ENCODE results near the gene FAM136A. TPM values are rescaled to one million over a fixed set of nuclear protein-coding genes. Genes with fewer than 3 reads are reported as not detected.

Gene FAM136A
- total RNA-seq, 4 donors from 2014 or later = 26.9 to 51.1 (median 39.9) TPM

- Histone ChIP-seq H3K27ac (no peak overlapping the region), H3K4me3 (no peak overlapping the region), H3K36me3 (peaks cover 0 to 17% (median 0%) of the 10 kb centered on the region in 3 donors), H3K4me1 (peaks cover 7 to 33% (median 20%) of the 10 kb centered on the region in 3 donors), H3K9me3 (no peaks in the 10 kb centered on the region), H3K27me3 (no peaks in the 10 kb centered on the region)
- TF ChIP-seq POLR2A (IDR thresholded peaks at IDR 0.05) = no peak
- TF ChIP-seq, protein P1, sequence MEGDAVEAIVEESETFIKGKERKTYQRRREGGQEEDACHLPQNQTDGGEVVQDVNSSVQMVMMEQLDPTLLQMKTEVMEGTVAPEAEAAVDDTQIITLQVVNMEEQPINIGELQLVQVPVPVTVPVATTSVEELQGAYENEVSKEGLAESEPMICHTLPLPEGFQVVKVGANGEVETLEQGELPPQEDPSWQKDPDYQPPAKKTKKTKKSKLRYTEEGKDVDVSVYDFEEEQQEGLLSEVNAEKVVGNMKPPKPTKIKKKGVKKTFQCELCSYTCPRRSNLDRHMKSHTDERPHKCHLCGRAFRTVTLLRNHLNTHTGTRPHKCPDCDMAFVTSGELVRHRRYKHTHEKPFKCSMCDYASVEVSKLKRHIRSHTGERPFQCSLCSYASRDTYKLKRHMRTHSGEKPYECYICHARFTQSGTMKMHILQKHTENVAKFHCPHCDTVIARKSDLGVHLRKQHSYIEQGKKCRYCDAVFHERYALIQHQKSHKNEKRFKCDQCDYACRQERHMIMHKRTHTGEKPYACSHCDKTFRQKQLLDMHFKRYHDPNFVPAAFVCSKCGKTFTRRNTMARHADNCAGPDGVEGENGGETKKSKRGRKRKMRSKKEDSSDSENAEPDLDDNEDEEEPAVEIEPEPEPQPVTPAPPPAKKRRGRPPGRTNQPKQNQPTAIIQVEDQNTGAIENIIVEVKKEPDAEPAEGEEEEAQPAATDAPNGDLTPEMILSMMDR (IDR thresholded peaks at IDR 0.05) = no peak
- DNase-seq = no peak
- intact Hi-C loops (cut with DNase I) = no loop called here
- 93% methylated on average over 8 of the region's 8 CpGs for WGBS, 2 donors
Measured at GRCh38 chr2:70255637-70256314, 46.1 kb downstream of the FAM136A start.

DNA sequence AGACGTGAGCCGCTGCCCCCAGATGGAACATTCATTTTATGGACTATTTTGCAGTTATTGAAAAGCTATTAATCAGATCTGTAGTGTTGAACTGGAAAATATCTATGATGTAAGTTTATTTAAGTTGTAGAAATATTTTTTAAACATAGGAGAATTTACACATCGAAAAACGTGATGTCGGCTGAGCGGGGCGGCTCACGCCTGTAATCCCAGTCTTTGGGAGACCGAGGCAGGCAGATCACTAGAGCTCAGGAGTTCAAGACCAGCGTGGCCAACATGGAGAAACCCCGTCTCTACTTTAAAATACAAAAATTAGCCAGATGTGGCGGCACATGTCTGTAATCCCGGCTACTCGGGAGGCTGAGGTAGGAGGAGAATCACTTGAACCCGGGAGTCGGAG lies 51.4 kb downstream of the FAM136A start:
- no peak for DNase-seq
- no peak for TF ChIP-seq POLR2A (IDR thresholded peaks at IDR 0.05)
- TF ChIP-seq, protein P1 (IDR thresholded peaks at IDR 0.05) = no peak
- peaks cover 7 to 24% (median 13%) of the 10 kb centered on the region in 3 donors for H3K4me1 ChIP-seq
- no peak overlapping the region for H3K27ac ChIP-seq
- intact Hi-C loops (cut with DNase I) = no loop called here
- H3K36me3 ChIP-seq = no peaks in the 10 kb centered on the region
- 66 to 83% methylated on average over 16 of the region's 16 CpGs for WGBS, 2 donors
- H3K4me3 ChIP-seq = no peak overlapping the region
- no peaks in the 10 kb centered on the region for H3K9me3 ChIP-seq
- H3K27me3 ChIP-seq = no peaks in the 10 kb centered on the region

- intact Hi-C loops (cut with DNase I) = no loop called here
- Histone ChIP-seq H3K27me3 (no peaks in the 10 kb centered on the region), H3K27ac (peak within 1 kb of the TSS; percentile 90 to 98 (median 98)), H3K36me3 (no peaks in the 10 kb centered on the region), H3K9me3 (no peaks in the 10 kb centered on the region), H3K4me3 (peak within 1 kb of the TSS; percentile 41 to 93 (median 80)), H3K4me1 (peaks cover 7 to 45% (median 13%) of the 10 kb centered on the region in 3 donors)
- TF ChIP-seq, protein P1 (IDR thresholded peaks at IDR 0.05) = peak in 1 of 6 experiments; percentile 22
- peak in 3 of 4 donors; percentile 61 to 85 (median 69) for TF ChIP-seq POLR2A (IDR thresholded peaks at IDR 0.05)
- WGBS, 2 donors = 0 to 2% methylated on average over 28 to 34 of the region's 47 CpGs
- peak; percentile 85 for DNase-seq
Measured at GRCh38 chr2:70248181-70248847, 53.6 kb downstream of the FAM136A start, which contains the start of gene TIA1. TSS of gene TIA1 (minus strand) at chr2:70248628. CDS start at chr2:70248430, 198 bp downstream.

DNA sequence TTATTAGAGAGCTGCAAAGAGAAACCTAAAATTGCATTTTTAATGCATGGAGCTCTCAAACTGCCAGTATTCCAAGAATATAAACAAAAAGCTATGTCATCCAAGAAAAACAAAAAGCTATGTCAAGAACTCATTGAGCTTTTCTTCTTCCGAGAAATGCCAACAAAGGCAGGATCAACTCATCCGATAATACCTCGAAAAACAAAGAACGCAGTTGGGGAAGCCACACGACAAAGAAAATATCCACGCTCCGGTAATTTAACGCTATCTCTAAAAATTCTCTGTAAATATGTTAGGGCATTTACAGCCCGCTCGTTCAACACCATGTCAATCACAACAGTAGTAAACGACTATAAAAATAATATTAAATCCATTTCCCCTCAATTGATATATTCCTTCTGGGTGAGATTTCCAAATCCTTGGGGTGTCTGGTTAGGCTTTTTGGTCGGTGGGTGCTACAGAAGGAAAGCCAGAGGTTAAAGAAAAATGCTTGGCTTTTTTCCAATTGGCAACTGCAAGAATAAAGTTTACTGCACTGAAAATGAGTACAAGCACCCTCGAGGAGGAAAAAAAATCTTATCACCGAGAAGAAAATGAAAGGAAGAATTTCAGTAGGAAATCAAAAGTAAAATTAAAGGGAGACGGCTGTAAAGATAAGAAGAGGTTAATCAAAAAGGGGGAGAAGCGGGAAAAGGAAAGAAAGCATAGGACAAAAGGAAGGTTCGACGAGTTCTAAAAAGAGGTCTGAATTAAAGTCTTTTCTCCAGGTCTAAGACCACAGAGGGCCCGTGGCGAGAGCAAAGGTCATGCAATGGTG lies 54.3 kb downstream of the FAM136A start:
- intact Hi-C loops (cut with DNase I) = no loop called here
- Histone ChIP-seq H3K27me3 (no peaks in the 10 kb centered on the region), H3K27ac (peak overlapping the region; percentile 90 to 98 (median 98)), H3K36me3 (no peaks in the 10 kb centered on the region), H3K9me3 (no peaks in the 10 kb centered on the region), H3K4me1 (peaks cover 7 to 51% (median 13%) of the 10 kb centered on the region in 3 donors), H3K4me3 (peak overlapping the region; percentile 41 to 93 (median 80))
- 0 to 1% methylated on average over 20 of the region's 20 CpGs for WGBS, 2 donors
- TF ChIP-seq, protein P1 (IDR thresholded peaks at IDR 0.05) = no peak
- no peak for TF ChIP-seq POLR2A (IDR thresholded peaks at IDR 0.05)
- no peak for DNase-seq

Small RNA genes lying within 50 kb of the gene (small RNA-seq; reads per million reads assigned to genes)
- gene AC016700.2 = 0 reads per million in 4 donors
- 0 reads per million in 4 donors for gene MIR1285-2

Other genes starting within 250 kb of the FAM136A start
- gene PCBP1, start 214.6 kb downstream of the FAM136A start, total RNA-seq = 100 to 1,000 TPM in 3 of 4 donors, 10 to 100 TPM in 1; 96.8 to 205 (median 177) TPM
- 10 to 100 TPM in 1 of 4 donors, 1 to 10 TPM in 3; 4.5 to 15.1 (median 8.7) TPM for gene C2orf42, start 111.0 kb downstream of the FAM136A start, total RNA-seq
- gene TIA1, start 53.4 kb downstream of the FAM136A start, total RNA-seq = 10 to 100 TPM; 34.0 to 73.1 (median 37.8) TPM
- 10 to 100 TPM; 38.0 to 68.2 (median 41.6) TPM for gene PCYOX1, start 43.9 kb downstream of the FAM136A start, total RNA-seq
- 100 to 1,000 TPM; 101 to 226 (median 152) TPM for gene SNRPG, start 8.3 kb downstream of the FAM136A start, total RNA-seq